HG03097 (cell line): Measurements from ENCODE around the gene COPE.
"Not testable (repeated sequence)": the region's sequence is repeated elsewhere in the genome, so short reads cannot be mapped to it uniquely, and the experiment has no call there.

ENCODE experiments used
- ATAC-seq: cut with Tn5 transposase; IDR thresholded peaks from one replicate; pipeline ENCODE4 v1.9.1; 2021; ENCODE audit not compliant: unreplicated experiment, low FRiP score

The COPE gene

GRCh38 chr19:18910801-18911436, 8.3 kb downstream of the COPE start:
- no peak for ATAC-seq

- ATAC-seq = no peak
Observed at GRCh38 chr19:18910010-18910409, 9.2 kb downstream of the COPE start.

GRCh38 chr19:18908917-18909619, 10.1 kb downstream of the COPE start:
- no peak for ATAC-seq

- ATAC-seq = no peak
Observed at GRCh38 chr19:18906605-18907519, 12.3 kb downstream of the COPE start.

- no peak for ATAC-seq
Observed at GRCh38 chr19:18905513-18906236, 13.5 kb downstream of the COPE start.

GRCh38 chr19:18905058-18905456, 14.1 kb downstream of the COPE start:
- no peak for ATAC-seq

- no peak for ATAC-seq
Observed at GRCh38 chr19:18904334-18905057, 14.7 kb downstream of the COPE start.

GRCh38 chr19:18903156-18904037, 15.8 kb downstream of the COPE start:
- ATAC-seq = no peak

- ATAC-seq = not testable (repeated sequence)
Observed at GRCh38 chr19:18902519-18902918, 16.7 kb downstream of the COPE start.

- no peak for ATAC-seq
Observed at GRCh38 chr19:18901491-18901890, 17.7 kb downstream of the COPE start.

- ATAC-seq = no peak
Observed at GRCh38 chr19:18900700-18901481, 18.3 kb downstream of the COPE start.

GRCh38 chr19:18899624-18900560, 19.3 kb downstream of the COPE start:
- ATAC-seq = no peak

- no peak for ATAC-seq
Observed at GRCh38 chr19:18898607-18899408, 20.4 kb downstream of the COPE start.

GRCh38 chr19:18898081-18898606, 21.0 kb downstream of the COPE start:
- ATAC-seq = no peak

GRCh38 chr19:18897094-18898029, 21.8 kb downstream of the COPE start:
- ATAC-seq = no peak
